ENCODE measurements around the gene PTGR3.

DNA sequence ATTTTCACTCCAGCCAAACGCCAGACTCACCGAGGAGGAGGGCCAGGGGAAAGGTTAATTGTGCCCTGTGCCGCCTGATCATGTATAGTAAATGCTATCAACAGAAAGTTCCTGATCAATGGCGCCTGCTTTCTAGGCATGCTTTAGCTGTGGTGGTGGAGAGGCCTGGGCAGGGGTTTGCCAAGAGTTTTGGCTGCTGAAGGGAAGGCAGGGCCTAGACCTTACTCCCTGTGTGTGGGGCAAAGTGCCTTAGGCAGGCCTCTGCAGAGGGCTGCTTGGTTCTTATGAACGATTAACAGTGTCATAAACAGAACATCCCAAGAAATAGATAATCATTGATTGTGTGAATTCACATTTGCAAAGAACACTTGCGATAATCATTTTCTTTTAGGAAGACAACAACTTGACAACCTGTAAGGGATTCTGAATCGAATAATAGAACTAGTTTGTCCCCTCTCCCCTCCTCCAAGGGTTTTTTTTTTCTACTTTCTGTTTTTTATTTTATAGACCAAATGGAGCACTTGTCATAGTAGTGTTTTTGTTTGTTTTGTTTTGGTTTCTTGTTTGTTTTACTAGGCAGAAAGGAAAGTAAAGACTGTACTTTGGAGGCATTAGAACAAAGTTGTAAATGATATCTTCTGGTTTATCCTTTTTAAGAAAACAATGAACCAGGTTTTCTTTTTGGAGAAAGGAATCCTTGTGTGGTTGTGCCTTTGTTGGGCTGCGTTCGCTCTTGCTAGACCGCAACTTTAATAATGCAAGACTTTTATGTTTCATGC lies 8.2 kb upstream of the PTGR3 start:
- TF ChIP-seq, protein P1, sequence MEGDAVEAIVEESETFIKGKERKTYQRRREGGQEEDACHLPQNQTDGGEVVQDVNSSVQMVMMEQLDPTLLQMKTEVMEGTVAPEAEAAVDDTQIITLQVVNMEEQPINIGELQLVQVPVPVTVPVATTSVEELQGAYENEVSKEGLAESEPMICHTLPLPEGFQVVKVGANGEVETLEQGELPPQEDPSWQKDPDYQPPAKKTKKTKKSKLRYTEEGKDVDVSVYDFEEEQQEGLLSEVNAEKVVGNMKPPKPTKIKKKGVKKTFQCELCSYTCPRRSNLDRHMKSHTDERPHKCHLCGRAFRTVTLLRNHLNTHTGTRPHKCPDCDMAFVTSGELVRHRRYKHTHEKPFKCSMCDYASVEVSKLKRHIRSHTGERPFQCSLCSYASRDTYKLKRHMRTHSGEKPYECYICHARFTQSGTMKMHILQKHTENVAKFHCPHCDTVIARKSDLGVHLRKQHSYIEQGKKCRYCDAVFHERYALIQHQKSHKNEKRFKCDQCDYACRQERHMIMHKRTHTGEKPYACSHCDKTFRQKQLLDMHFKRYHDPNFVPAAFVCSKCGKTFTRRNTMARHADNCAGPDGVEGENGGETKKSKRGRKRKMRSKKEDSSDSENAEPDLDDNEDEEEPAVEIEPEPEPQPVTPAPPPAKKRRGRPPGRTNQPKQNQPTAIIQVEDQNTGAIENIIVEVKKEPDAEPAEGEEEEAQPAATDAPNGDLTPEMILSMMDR (IDR thresholded peaks at IDR 0.05): no peak
- no peak for TF ChIP-seq POLR2A (IDR thresholded peaks at IDR 0.05)

All from esophagus squamous epithelium (tissue), 4 donors.